Parathyroid adenoma (tissue), 2 donors: ENCODE data around the gene ECEL1.

ENCODE experiments used
- H2AFZ ChIP-seq: fragments of 300-600 bp; sonication (generic); one replicate; pipeline ENCODE4 v1.7.0; 2017; ENCODE audit warnings: antibody characterized with exemption, mild to moderate bottlenecking
- H3K27ac ChIP-seq: fragments of 300-600 bp; sonication (generic); one replicate; pipeline ENCODE4 v1.7.0; 2017
- H3K27me3 ChIP-seq: fragments of 300-600 bp; sonication (generic); one replicate; pipeline ENCODE4 v1.7.0; 2017; ENCODE audit warnings: low read length; ENCODE audit not compliant: control insufficient read depth, insufficient read depth
- H3K36me3 ChIP-seq: fragments of 300-600 bp; sonication (generic); one replicate; pipeline ENCODE4 v1.7.0; 2017; ENCODE audit warnings: low read length; ENCODE audit not compliant: control insufficient read depth, insufficient read depth
- H3K4me1 ChIP-seq: fragments of 300-600 bp; sonication (generic); one replicate; pipeline ENCODE4 v1.7.0; 2017; ENCODE audit warnings: control low read depth
- H3K4me2 ChIP-seq: fragments of 300-600 bp; sonication (generic); one replicate; pipeline ENCODE4 v1.7.0; 2017; ENCODE audit warnings: low read length
- H3K4me3 ChIP-seq: fragments of 300-600 bp; sonication (generic); one replicate; pipeline ENCODE4 v1.7.0; 2017; ENCODE audit warnings: low read depth, low read length
- H3K79me2 ChIP-seq: fragments of 300-600 bp; sonication (generic); one replicate; pipeline ENCODE4 v1.7.0; 2017; ENCODE audit warnings: control low read depth
- H3K9ac ChIP-seq: fragments of 300-600 bp; sonication (generic); one replicate; pipeline ENCODE4 v1.7.0; 2017; ENCODE audit warnings: mild to moderate bottlenecking
- H3K9me3 ChIP-seq: fragments of 300-600 bp; sonication (generic); one replicate; pipeline ENCODE4 v1.7.0; 2017; ENCODE audit warnings: low read length; ENCODE audit not compliant: control insufficient read depth
- TF ChIP-seq, protein P1 (sequence below): fragments of 300-600 bp; sonication (generic); IDR thresholded peaks from one replicate; pipeline ENCODE4 v1.7.0; 2017; ENCODE audit warnings: antibody characterized with exemption, mild to moderate bottlenecking
- donor health status: primary hyperparathyroidism.

The ECEL1 gene

DNA sequence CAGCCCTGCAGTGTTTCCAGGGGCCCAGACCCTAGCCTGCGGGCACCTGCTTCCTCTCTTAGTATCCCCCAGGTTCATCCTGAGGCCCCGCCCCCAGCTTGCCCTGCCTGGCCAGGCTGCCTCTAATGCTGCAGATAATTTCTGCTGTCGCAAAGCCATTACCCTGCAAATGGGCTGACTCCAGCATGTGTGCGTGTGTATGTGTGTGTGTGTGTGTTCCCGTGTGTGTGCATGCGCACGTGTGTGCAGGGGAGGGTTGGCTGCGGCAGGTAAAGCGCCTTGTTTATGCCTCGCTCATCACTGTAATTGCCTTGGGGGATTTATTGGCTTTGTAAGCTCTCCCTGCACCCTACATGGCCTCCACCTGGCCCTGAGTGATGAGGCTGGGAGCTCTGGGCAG lies 25.0 kb upstream of the ECEL1 start:
- no peaks in the 10 kb centered on the region for H3K79me2 ChIP-seq
- H3K27me3 ChIP-seq, result no peaks in the 10 kb centered on the region
- H3K36me3 ChIP-seq, result no peaks in the 10 kb centered on the region
- H3K4me3 ChIP-seq, result no peak overlapping the region
- no peak overlapping the region for H3K9ac ChIP-seq
- H3K4me1 ChIP-seq, result no peaks in the 10 kb centered on the region
- no peak overlapping the region for H3K27ac ChIP-seq
- no peak overlapping the region for H2AFZ ChIP-seq
- TF ChIP-seq, protein P1, sequence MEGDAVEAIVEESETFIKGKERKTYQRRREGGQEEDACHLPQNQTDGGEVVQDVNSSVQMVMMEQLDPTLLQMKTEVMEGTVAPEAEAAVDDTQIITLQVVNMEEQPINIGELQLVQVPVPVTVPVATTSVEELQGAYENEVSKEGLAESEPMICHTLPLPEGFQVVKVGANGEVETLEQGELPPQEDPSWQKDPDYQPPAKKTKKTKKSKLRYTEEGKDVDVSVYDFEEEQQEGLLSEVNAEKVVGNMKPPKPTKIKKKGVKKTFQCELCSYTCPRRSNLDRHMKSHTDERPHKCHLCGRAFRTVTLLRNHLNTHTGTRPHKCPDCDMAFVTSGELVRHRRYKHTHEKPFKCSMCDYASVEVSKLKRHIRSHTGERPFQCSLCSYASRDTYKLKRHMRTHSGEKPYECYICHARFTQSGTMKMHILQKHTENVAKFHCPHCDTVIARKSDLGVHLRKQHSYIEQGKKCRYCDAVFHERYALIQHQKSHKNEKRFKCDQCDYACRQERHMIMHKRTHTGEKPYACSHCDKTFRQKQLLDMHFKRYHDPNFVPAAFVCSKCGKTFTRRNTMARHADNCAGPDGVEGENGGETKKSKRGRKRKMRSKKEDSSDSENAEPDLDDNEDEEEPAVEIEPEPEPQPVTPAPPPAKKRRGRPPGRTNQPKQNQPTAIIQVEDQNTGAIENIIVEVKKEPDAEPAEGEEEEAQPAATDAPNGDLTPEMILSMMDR, result no peak
- H3K4me2 ChIP-seq, result no peak overlapping the region
- no peaks in the 10 kb centered on the region for H3K9me3 ChIP-seq

DNA sequence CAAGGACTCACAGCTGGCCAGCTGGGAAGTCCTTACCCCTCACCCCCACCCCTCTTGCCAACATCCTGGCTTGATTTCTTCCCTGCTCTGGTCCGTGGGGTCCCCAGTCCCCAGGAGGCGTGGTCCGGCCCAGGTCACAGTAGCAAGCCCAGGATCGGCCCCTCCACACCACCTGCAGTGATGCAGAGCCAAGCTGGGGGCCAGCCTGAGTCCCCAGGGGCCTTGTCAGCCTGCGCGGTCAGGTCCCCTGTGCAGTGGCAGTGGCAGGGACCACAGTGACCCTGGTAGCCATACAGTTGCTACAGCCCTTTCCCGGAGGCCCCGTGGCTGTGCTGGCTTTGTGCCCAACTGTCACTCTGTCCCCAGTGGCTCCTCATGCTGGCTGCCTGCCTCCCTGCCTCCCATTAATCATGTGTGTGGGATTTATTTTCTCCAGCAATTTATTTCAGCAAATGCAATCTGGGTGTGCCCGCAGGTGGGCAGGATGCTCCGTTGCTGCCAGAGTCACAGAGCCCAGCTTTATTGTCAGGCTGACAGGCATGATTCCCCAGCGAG lies 23.8 kb upstream of the ECEL1 start:
- Histone ChIP-seq H3K36me3 (no peaks in the 10 kb centered on the region), H3K4me1 (no peaks in the 10 kb centered on the region), H3K27me3 (no peaks in the 10 kb centered on the region), H3K79me2 (no peaks in the 10 kb centered on the region), H3K4me3 (no peak overlapping the region), H3K9me3 (no peaks in the 10 kb centered on the region), H2AFZ (no peak overlapping the region), H3K4me2 (no peak overlapping the region), H3K27ac (no peak overlapping the region), H3K9ac (no peak overlapping the region)
- TF ChIP-seq, protein P1, result no peak

DNA sequence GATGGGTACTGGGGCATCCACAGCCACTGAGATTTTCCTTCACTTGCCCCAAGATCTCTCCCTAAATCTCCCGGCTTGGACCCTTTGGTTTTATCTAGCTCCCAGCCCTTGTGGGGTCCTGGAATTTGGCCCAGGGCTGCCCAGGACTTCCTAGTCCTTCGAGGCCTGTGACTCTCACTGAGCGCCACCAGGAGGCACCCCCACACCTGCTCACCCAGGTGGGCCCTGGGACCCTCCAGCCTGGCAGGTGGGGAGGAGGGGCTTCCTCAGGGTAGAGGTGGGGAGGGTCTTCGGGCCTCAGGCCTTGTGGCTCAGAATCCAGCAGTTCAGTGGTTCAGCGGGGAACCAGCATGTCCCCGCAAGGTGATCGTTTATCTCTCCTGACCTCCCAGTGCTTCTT lies 20.6 kb upstream of the ECEL1 start:
- H2AFZ ChIP-seq, result no peak overlapping the region
- no peak overlapping the region for H3K4me3 ChIP-seq
- no peaks in the 10 kb centered on the region for H3K27me3 ChIP-seq
- no peak overlapping the region for H3K27ac ChIP-seq
- H3K9ac ChIP-seq, result no peak overlapping the region
- no peak overlapping the region for H3K4me2 ChIP-seq
- no peaks in the 10 kb centered on the region for H3K9me3 ChIP-seq
- TF ChIP-seq, protein P1, result no peak
- H3K36me3 ChIP-seq, result no peaks in the 10 kb centered on the region
- no peaks in the 10 kb centered on the region for H3K79me2 ChIP-seq
- no peaks in the 10 kb centered on the region for H3K4me1 ChIP-seq

DNA sequence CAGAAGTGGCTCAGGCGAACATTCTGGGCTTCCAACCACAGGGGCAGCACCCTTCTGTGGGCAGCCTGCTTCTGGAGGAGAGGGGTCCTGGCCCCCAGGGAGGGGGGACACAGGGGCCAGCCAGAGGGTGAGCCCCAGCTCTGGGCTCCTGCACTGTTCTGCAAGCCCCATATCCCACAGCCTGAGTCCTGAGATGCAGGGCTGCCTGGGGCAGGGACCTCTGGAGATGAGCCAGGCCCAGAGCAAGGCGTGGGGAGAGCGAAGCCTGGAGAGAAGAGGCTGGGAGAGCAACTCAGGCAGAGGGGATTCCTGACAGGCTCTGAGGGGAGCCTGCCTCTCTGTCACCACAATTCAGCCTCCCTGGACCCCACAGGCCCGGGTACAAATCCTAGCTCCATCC lies 19.1 kb upstream of the ECEL1 start:
- Histone ChIP-seq H2AFZ (no peak overlapping the region), H3K9me3 (no peaks in the 10 kb centered on the region), H3K9ac (no peak overlapping the region), H3K79me2 (no peaks in the 10 kb centered on the region), H3K4me2 (no peak overlapping the region), H3K4me1 (no peaks in the 10 kb centered on the region), H3K4me3 (no peak overlapping the region), H3K27me3 (no peaks in the 10 kb centered on the region), H3K36me3 (no peaks in the 10 kb centered on the region), H3K27ac (no peak overlapping the region)
- TF ChIP-seq, protein P1, result no peak

DNA sequence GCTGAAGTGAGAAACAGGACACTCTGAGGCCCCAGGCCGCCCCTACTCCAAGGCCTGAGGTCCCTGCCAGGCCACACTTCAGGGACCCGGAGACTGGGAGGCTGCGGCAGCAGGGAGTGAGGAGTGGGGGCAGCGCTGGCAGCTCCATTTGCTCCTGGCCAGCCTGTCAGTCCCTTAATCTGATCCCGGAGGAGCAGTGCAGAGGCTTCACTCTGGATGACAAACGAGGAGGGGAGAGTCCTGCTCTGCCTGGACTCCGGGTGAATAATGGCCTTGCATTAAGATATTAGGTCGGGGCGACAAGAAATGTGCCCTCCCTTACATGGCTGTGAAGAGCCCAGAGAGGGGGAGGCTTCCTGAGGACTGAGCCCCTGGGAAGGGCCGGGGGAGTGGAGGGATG lies 18.2 kb upstream of the ECEL1 start:
- Histone ChIP-seq H3K4me1 (no peaks in the 10 kb centered on the region), H3K79me2 (no peaks in the 10 kb centered on the region), H3K9me3 (no peaks in the 10 kb centered on the region), H3K4me2 (no peak overlapping the region), H3K4me3 (no peak overlapping the region), H3K9ac (no peak overlapping the region), H3K27me3 (no peaks in the 10 kb centered on the region), H3K27ac (no peak overlapping the region), H2AFZ (no peak overlapping the region), H3K36me3 (no peaks in the 10 kb centered on the region)
- TF ChIP-seq, protein P1, result no peak
